ENCODE measurements around the gene MDFI. TPM values are rescaled to one million over a fixed set of nuclear protein-coding genes. Genes with fewer than 3 reads are reported as not detected.

Gene MDFI
- total RNA-seq, 1 experiment from 2014 or later: not detected

DNA sequence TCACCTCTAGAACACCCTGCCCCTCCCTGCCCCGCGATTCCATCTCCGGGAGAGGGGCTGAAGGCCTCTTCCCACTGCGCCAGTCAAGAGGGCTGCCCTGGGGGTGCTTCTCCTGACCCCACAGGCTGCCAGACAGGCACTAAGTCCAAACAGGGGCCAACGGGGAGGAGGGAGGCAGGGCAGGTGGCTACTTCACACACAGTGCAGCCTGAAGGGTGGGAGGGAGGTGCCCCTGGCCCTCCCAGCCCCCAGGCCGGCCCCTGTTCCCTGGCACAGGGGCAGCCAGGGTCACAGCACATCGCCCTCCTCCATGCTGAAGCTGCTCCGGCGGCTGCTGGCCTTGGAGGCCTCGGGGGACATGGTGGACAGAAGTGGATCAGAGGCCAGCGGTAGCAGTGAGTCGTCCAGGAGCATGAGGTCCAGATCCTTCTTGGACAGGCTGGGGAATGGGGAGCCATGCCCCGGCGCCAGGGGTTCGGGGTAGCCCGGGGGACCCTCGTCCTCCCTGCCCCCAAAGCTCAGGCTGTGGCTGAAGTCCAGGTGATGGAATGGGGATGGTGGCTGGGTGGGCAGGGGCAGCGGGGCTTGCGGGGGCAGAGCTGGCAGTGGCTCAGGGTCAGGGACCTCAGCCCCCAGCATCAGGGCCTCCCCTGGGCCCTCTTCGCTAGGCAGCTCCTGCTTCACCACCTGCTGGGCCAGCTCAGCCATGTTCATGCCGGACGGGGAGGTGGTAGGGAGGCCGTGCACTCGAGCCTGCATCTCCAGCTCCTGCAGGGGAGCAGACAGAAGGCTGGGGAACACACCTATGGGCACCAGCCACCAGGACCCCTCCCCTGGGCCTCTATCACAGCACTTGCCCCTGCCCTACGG is 46.3 kb downstream of the MDFI start:
- no peak overlapping the region for H3K4me3 ChIP-seq (ENCODE audit: low read depth, low read length)
- intact Hi-C loops (cut with micrococcal nuclease; ENCODE audit: unreplicated experiment): loop anchor here (5.0 kb wide), 1 partner anchor 42 kb away; no protein-coding TSS in a partner anchor
- Mint-ChIP-seq H3K9me3 (ENCODE audit: unreplicated experiment) (no peaks in the 10 kb centered on the region), H3K36me3 (ENCODE audit: insufficient read depth, unreplicated experiment) (no peaks in the 10 kb centered on the region), H3K27ac (ENCODE audit: unreplicated experiment) (no peak overlapping the region), H3K27me3 (ENCODE audit: insufficient read depth, unreplicated experiment) (no peaks in the 10 kb centered on the region), H3K4me3 (ENCODE audit: unreplicated experiment) (no peak overlapping the region), H3K4me1 (ENCODE audit: low read depth, unreplicated experiment) (no peaks in the 10 kb centered on the region)
- TF ChIP-seq, protein P1, sequence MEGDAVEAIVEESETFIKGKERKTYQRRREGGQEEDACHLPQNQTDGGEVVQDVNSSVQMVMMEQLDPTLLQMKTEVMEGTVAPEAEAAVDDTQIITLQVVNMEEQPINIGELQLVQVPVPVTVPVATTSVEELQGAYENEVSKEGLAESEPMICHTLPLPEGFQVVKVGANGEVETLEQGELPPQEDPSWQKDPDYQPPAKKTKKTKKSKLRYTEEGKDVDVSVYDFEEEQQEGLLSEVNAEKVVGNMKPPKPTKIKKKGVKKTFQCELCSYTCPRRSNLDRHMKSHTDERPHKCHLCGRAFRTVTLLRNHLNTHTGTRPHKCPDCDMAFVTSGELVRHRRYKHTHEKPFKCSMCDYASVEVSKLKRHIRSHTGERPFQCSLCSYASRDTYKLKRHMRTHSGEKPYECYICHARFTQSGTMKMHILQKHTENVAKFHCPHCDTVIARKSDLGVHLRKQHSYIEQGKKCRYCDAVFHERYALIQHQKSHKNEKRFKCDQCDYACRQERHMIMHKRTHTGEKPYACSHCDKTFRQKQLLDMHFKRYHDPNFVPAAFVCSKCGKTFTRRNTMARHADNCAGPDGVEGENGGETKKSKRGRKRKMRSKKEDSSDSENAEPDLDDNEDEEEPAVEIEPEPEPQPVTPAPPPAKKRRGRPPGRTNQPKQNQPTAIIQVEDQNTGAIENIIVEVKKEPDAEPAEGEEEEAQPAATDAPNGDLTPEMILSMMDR (IDR thresholded peaks at IDR 0.05; ENCODE audit: insufficient read depth in 1 of 2, low read depth in 1 of 2, low read length in 1 of 2, severe bottlenecking in 1 of 2, unreplicated experiment in 1 of 2): no peak
- H3K9me3 ChIP-seq: no peaks in the 10 kb centered on the region
- POLR2A ChIA-PET: no interaction called here
- no TSS peak for BruUV-seq (replicated peaks)
- no peaks in the 10 kb centered on the region for H3K27me3 ChIP-seq (replicated peaks; ENCODE audit: control insufficient read depth, insufficient read depth, low read length)
- peaks cover 7% of the 10 kb centered on the region; the same call in 1 of the 2 replicates for H3K4me1 ChIP-seq
- DNase-seq: peak in 1 of 2 experiments; percentile 27
- CTCF ChIA-PET: interaction anchor here (0.6 to 2.5 kb wide), 6 partner anchors 82 to 1546 kb away, joined by 3 to 18 read pairs (median 3); no protein-coding TSS in a partner anchor
- H3K36me3 ChIP-seq (ENCODE audit: control insufficient read depth, insufficient read depth, low read length): no peaks in the 10 kb centered on the region

DNA sequence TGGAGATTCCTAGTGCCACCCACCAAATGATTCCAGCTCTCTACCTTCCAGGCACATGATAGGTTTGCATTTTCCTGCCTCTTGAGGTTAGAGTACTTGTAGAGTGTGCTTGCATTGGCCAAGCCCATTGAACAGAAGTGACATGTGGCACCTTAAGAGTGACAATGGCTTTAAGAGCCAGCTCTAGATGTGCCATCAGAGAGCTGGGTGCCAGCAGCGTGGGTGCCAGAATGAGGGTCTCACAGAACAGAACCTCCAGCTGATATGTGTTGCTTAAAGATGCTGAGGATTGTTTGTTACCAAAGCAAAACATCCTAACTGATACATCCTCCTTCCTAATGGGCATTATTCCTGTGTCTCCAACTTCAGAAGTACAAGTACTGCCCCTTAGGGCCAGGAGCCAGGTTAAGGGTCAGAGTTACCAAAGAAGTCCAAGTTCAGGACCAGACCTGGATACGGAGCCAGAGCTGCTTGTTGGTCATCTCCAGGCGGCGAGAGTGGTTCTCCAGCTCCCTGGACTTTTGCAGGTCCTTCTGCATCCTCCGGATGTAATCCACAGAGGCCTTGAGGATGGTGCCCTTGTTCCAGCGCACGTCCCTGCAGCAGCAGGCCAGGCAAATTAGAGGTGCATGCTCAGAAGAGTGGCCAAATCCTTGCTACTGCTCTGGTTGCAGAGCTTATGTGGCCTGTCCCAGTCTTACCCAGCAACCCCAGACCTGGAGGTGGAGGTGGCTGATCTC is 47.5 kb downstream of the MDFI start:
- ChIA-PET CTCF (interaction anchor here (0.6 to 1.3 kb wide), 4 partner anchors 83 to 343 kb away, joined by 3 to 6 read pairs (median 3); no protein-coding TSS in a partner anchor), POLR2A (no interaction called here)
- Histone ChIP-seq H3K27me3 (replicated peaks; ENCODE audit: control insufficient read depth, insufficient read depth, low read length) (no peaks in the 10 kb centered on the region), H3K9me3 (no peaks in the 10 kb centered on the region), H3K4me3 (ENCODE audit: low read depth, low read length) (no peak overlapping the region), H3K36me3 (ENCODE audit: control insufficient read depth, insufficient read depth, low read length) (no peaks in the 10 kb centered on the region), H3K4me1 (peaks cover 8% of the 10 kb centered on the region)
- peak in 1 of 2 experiments; percentile 23 for DNase-seq
- no peaks in the 10 kb centered on the region for H3K9me3 Mint-ChIP-seq (ENCODE audit: unreplicated experiment)
- H3K27me3 Mint-ChIP-seq (ENCODE audit: insufficient read depth, unreplicated experiment): no peaks in the 10 kb centered on the region
- H3K4me3 Mint-ChIP-seq (ENCODE audit: unreplicated experiment): no peak overlapping the region
- intact Hi-C loops (cut with micrococcal nuclease; ENCODE audit: unreplicated experiment): no loop called here
- TF ChIP-seq, protein P1 (IDR thresholded peaks at IDR 0.05; ENCODE audit: insufficient read depth in 1 of 2, low read depth in 1 of 2, low read length in 1 of 2, severe bottlenecking in 1 of 2, unreplicated experiment in 1 of 2): no peak
- no peaks in the 10 kb centered on the region for H3K36me3 Mint-ChIP-seq (ENCODE audit: insufficient read depth, unreplicated experiment)
- no peaks in the 10 kb centered on the region for H3K4me1 Mint-ChIP-seq (ENCODE audit: low read depth, unreplicated experiment)
- H3K27ac Mint-ChIP-seq (ENCODE audit: unreplicated experiment): no peak overlapping the region
- no TSS peak for BruUV-seq (replicated peaks)

DNA sequence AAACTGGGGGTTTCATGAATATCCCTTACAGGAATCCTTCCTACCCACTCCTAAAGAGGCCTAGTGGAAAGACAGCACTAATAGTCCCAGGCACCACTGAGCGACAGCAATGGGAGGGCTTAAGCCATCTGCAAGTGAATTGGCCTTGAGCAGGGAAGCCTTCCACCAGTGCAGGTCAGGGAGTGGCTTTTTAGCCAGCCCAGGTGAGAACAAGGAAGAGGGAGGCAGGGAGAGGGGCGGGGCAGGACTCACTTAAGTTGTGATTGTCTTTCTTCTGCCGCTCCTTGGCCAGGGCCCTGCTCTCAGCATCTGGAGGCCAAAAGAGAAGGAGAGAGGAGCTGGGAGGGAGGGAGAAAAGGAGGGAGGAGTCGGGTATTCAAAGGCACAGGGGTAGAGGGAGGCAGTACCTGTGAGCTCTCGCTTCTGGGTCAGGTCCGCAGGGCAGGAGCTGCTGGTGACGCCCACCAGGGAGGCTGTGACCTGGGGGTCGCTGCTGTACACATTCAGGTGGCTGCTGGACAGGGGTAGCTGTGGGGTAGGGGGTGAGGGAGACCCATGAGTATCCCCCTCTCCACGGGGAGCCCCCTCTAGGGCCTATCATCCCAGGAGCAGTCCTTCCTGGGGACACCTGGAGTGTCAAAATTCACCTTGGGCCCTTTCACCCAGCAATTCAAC is 49.4 kb downstream of the MDFI start:
- Mint-ChIP-seq H3K27ac (ENCODE audit: unreplicated experiment) (no peak overlapping the region), H3K27me3 (ENCODE audit: insufficient read depth, unreplicated experiment) (no peaks in the 10 kb centered on the region), H3K9me3 (ENCODE audit: unreplicated experiment) (no peaks in the 10 kb centered on the region), H3K36me3 (ENCODE audit: insufficient read depth, unreplicated experiment) (no peaks in the 10 kb centered on the region), H3K4me3 (ENCODE audit: unreplicated experiment) (no peak overlapping the region), H3K4me1 (ENCODE audit: low read depth, unreplicated experiment) (peaks cover 15% of the 10 kb centered on the region)
- BruUV-seq (replicated peaks): no TSS peak
- Histone ChIP-seq H3K27me3 (replicated peaks; ENCODE audit: control insufficient read depth, insufficient read depth, low read length) (no peaks in the 10 kb centered on the region), H3K36me3 (ENCODE audit: control insufficient read depth, insufficient read depth, low read length) (no peaks in the 10 kb centered on the region), H3K9me3 (no peaks in the 10 kb centered on the region), H3K4me3 (ENCODE audit: low read depth, low read length) (no peak overlapping the region), H3K4me1 (peaks cover 24% of the 10 kb centered on the region)
- peak in 1 of 2 experiments; percentile 35 for DNase-seq
- TF ChIP-seq, protein P1 (IDR thresholded peaks at IDR 0.05; ENCODE audit: insufficient read depth in 1 of 2, low read depth in 1 of 2, low read length in 1 of 2, severe bottlenecking in 1 of 2, unreplicated experiment in 1 of 2): no peak
- ChIA-PET CTCF (interaction anchor here (1.9 kb wide), 1 partner anchor 100 kb away, joined by 9 read pairs; the partner anchor contains the start of gene TOMM6), POLR2A (no interaction called here)
- intact Hi-C loops (cut with micrococcal nuclease; ENCODE audit: unreplicated experiment): no loop called here
